ENCODE measurements around the gene RGS19.

RGS19 gene

DNA sequence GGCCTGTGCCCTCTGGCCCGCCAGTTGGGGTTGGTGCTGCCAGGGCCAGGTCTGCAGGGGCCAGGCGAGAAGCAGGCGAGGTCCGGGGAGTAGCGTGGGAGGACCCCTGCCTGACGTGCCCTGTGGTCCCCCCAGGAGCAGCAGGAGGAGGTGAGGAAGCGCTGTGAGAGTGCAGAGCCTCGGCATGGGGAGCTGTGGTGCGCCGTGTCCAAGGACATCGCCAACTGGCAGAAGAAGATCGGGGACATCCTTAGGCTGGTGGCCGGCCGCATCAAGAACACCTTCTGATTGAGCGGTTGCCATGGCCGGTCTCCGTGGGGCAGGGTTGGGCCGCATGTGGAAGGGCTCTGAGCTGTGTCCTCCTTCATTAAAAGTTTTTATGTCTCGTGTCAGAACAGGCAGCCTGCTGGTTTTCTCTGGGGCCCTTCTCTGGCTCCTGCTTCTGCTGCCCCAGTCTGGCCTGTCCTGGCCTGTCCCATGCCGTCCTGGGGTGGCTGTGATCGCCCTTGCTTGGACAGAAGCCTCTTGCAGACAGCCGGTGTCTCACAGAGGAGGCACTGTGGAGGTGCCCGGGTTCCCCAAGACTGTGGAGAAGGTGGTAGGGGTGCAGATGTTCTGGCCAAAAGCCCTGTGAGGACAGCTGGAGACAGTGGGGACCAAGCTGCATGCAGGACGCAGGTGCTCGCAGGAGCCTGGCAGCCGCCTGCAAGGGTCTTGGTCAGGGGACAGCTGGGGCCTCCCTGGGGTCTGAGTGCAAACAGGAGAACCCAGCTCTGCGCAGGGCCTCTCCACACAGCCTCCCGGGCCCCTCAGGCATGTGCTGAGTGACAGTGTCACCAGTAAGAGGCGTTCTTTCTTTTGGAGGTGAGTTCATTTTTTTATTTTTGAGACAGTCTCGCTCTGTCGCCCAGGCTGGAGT lies 46.4 kb downstream of the RGS19 start:
- DNase-seq, result no peak

- no peak for DNase-seq
Measured at GRCh38 chr20:64031822-64032314, 47.5 kb downstream of the RGS19 start.

- DNase-seq, result no peak
Measured at GRCh38 chr20:64030371-64031134, 48.8 kb downstream of the RGS19 start.

- DNase-seq, result no peak
Measured at GRCh38 chr20:64029293-64030117, 49.8 kb downstream of the RGS19 start.

DNA sequence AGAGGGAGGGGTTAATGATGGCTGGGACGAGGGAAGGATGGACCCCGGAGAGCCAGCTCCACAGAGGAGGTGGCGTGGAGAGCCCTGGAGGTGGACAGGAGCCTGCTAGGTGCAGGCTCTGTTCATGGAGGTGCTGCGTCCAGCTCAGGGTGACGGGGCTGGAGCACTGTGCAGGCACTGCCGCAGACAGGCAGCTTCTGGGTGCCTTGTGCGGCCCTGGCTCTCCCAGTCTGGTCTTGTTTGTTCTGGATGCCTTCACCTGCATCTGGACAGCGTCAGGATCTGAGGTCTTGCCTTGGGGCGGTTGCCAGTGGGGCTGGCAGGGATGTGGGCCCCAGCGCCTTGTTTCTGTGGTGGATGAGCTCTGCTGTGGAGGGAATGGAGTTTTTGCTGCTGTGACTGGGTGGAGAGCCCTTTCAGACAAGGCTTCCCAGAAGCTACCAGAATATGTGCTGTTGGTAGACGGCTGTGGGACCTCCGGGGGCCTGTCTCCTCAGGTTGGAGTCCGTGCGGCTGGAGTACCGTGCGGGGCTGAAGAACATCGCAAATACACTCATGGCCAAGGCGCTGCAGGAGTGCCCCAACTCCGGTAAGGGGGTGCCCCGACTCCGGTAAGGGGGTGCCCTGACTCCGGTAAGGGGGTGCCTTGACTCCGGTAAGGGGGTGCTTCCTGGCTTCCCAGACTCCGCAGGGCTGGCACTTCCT lies 51.2 kb downstream of the RGS19 start:
- DNase-seq, result no peak

- DNase-seq, result no peak
Measured at GRCh38 chr20:64025826-64026412, 53.4 kb downstream of the RGS19 start.

GRCh38 chr20:64025101-64025825 lies 54.1 kb downstream of the RGS19 start:
- DNase-seq, result no peak

GRCh38 chr20:64024141-64024990 lies 55.0 kb downstream of the RGS19 start:
- DNase-seq, result no peak

DNA sequence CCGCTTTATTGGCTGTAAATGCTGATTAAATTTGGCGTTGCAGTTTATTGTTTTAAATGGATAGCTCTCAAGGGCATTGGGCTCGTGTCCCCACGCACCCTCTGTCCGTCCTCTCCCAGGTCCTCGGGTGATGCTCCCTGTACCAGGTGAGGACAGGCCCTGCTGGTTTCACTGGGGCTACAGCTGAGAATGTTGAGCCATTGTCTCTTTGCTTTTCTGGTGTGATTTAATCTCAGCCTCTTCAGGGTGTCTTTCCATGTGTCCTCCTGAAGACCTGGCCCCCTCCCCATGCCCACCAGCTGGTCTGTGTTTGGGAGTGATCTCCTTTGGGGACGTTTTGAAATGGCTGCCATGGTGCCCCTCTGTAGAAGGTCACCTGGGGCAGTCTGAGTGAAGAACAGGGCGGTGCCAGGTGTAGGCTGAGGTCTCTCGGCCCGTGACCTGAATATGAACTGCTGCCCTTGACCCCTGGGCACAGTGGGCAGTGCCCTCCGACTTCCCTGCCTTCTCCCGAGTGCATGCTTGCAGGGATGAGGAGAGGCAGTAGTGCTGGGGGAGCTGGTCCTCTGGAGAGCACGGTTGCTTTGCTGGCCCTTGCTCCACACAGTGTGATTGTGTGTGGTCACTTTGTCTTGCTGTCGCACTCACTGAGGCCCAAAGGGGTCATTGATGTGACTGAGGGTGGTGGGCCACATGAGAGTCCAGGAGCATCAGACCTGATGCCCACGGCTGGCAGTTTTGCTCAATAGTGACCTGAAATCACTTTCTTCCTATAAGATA lies 55.8 kb downstream of the RGS19 start:
- no peak for DNase-seq

Data from DMS153 (cell line).